Measurements from ENCODE around the gene RPS6KA3. TPM values are rescaled to one million over a fixed set of nuclear protein-coding genes. Genes with fewer than 3 reads are reported as not detected.
A peak's percentile ranks its signal among the peaks of the same experiment; 100 is the strongest.

The RPS6KA3 gene
- total RNA-seq, 1 experiment from 2014 or later, result 31.9 TPM

GRCh38 chrX:20260885-20261284, 5.8 kb downstream of the RPS6KA3 start:
- Mint-ChIP-seq H3K27ac (ENCODE audit: low read depth, unreplicated experiment) (no peak overlapping the region), H3K27me3 (ENCODE audit: insufficient read depth, unreplicated experiment) (peaks cover 29% of the 10 kb centered on the region), H3K4me1 (ENCODE audit: insufficient read depth, unreplicated experiment) (peaks cover 7% of the 10 kb centered on the region), H3K4me3 (ENCODE audit: unreplicated experiment) (no peak overlapping the region), H3K36me3 (ENCODE audit: insufficient read depth, unreplicated experiment) (no peaks in the 10 kb centered on the region), H3K9me3 (ENCODE audit: unreplicated experiment) (no peaks in the 10 kb centered on the region)
- no peak for TF ChIP-seq CTCF (IDR thresholded peaks at IDR 0.05; ENCODE audit: unreplicated experiment)
- no TSS peak for BruUV-seq (replicated peaks)
- intact Hi-C loops (cut with micrococcal nuclease), result no loop called here
- POLR2A ChIA-PET, result no interaction called here
- no peak for DNase-seq (ENCODE audit: unreplicated experiment)
- CTCF ChIA-PET, result interaction anchor here (0.7 kb wide), 1 partner anchor 1137 kb away, joined by 3 read pairs; no protein-coding TSS in a partner anchor

GRCh38 chrX:20254712-20255299, 11.9 kb downstream of the RPS6KA3 start:
- DNase-seq (ENCODE audit: unreplicated experiment), result peak; percentile 27
- ChIA-PET CTCF (no interaction called here), POLR2A (no interaction called here)
- intact Hi-C loops (cut with micrococcal nuclease), result loop anchor here (5.0 to 10.0 kb wide), 2 partner anchors 267 to 350 kb away; no protein-coding TSS in a partner anchor
- Mint-ChIP-seq H3K4me1 (ENCODE audit: insufficient read depth, unreplicated experiment) (no peaks in the 10 kb centered on the region), H3K27ac (ENCODE audit: low read depth, unreplicated experiment) (no peak overlapping the region), H3K27me3 (ENCODE audit: insufficient read depth, unreplicated experiment) (peaks cover 43% of the 10 kb centered on the region), H3K36me3 (ENCODE audit: insufficient read depth, unreplicated experiment) (peaks cover 11% of the 10 kb centered on the region), H3K4me3 (ENCODE audit: unreplicated experiment) (no peak overlapping the region), H3K9me3 (ENCODE audit: unreplicated experiment) (no peaks in the 10 kb centered on the region)
- TF ChIP-seq CTCF (IDR thresholded peaks at IDR 0.05; ENCODE audit: unreplicated experiment), result no peak
- BruUV-seq (replicated peaks), result no TSS peak

GRCh38 chrX:20253232-20253543, 13.5 kb downstream of the RPS6KA3 start:
- BruUV-seq (replicated peaks), result no TSS peak
- intact Hi-C loops (cut with micrococcal nuclease), result loop anchor here (1.0 to 10.0 kb wide), 3 partner anchors 189 to 348 kb away; no protein-coding TSS in a partner anchor
- Mint-ChIP-seq H3K4me3 (ENCODE audit: unreplicated experiment) (no peak overlapping the region), H3K4me1 (ENCODE audit: insufficient read depth, unreplicated experiment) (no peaks in the 10 kb centered on the region), H3K36me3 (ENCODE audit: insufficient read depth, unreplicated experiment) (peaks cover 11% of the 10 kb centered on the region), H3K27ac (ENCODE audit: low read depth, unreplicated experiment) (no peak overlapping the region), H3K9me3 (ENCODE audit: unreplicated experiment) (no peaks in the 10 kb centered on the region), H3K27me3 (ENCODE audit: insufficient read depth, unreplicated experiment) (peaks cover 45% of the 10 kb centered on the region)
- TF ChIP-seq CTCF (IDR thresholded peaks at IDR 0.05; ENCODE audit: unreplicated experiment), result no peak
- DNase-seq (ENCODE audit: unreplicated experiment), result no peak
- ChIA-PET POLR2A (interaction anchor here (0.5 to 1.7 kb wide), 5 partner anchors 14 to 307 kb away, joined by 3 to 5 read pairs (median 5); partner anchors contain the start of gene RPS6KA3), CTCF (interaction anchor here (0.6 to 1.5 kb wide), 11 partner anchors 13 to 219 kb away, joined by 3 to 9 read pairs (median 4); no protein-coding TSS in a partner anchor)

GRCh38 chrX:20252381-20253231, 14.1 kb downstream of the RPS6KA3 start:
- Mint-ChIP-seq H3K36me3 (ENCODE audit: insufficient read depth, unreplicated experiment) (peaks cover 11% of the 10 kb centered on the region), H3K4me1 (ENCODE audit: insufficient read depth, unreplicated experiment) (no peaks in the 10 kb centered on the region), H3K27me3 (ENCODE audit: insufficient read depth, unreplicated experiment) (peaks cover 42% of the 10 kb centered on the region), H3K4me3 (ENCODE audit: unreplicated experiment) (no peak overlapping the region), H3K27ac (ENCODE audit: low read depth, unreplicated experiment) (no peak overlapping the region), H3K9me3 (ENCODE audit: unreplicated experiment) (no peaks in the 10 kb centered on the region)
- no TSS peak for BruUV-seq (replicated peaks)
- ChIA-PET CTCF (interaction anchor here (0.6 to 1.5 kb wide), 22 partner anchors 11 to 1878 kb away, joined by 3 to 9 read pairs (median 3); no protein-coding TSS in a partner anchor), POLR2A (interaction anchor here (0.7 to 1.7 kb wide), 6 partner anchors 12 to 123 kb away, joined by 3 to 5 read pairs (median 4); partner anchors contain the start of gene RPS6KA3)
- TF ChIP-seq CTCF (IDR thresholded peaks at IDR 0.05; ENCODE audit: unreplicated experiment), result peak; percentile 73
- peak; percentile 73 for DNase-seq (ENCODE audit: unreplicated experiment)
- intact Hi-C loops (cut with micrococcal nuclease), result loop anchor here (1.0 to 10.0 kb wide), 3 partner anchors 190 to 348 kb away; no protein-coding TSS in a partner anchor

Measured in MCF 10A (cell line).